HG02642 (cell line): ENCODE measurements around the gene ZNF804B.

Experiments
- ATAC-seq: cut with Tn5 transposase; IDR thresholded peaks from one replicate; pipeline ENCODE4 v1.9.1; 2021; ENCODE audit warnings: mild to moderate bottlenecking; ENCODE audit not compliant: unreplicated experiment, poor library complexity

Gene ZNF804B

GRCh38 chr7:88759230-88760135 is at the start of gene ZNF804B:
Gene ZNF804B, plus strand, starts transcription at chr7:88759700. Its CDS starts 277 bp downstream, at chr7:88759977.
- no peak for ATAC-seq

GRCh38 chr7:88735920-88736319 is 23.6 kb upstream of the ZNF804B start:
- no peak for ATAC-seq

- ATAC-seq = no peak
Measured at GRCh38 chr7:88737632-88738031, 21.9 kb upstream of the ZNF804B start.

GRCh38 chr7:88746126-88746525 is 13.4 kb upstream of the ZNF804B start:
- ATAC-seq = no peak

- no peak for ATAC-seq
Measured at GRCh38 chr7:88756802-88757201, 2.7 kb upstream of the ZNF804B start.

- ATAC-seq = no peak
Measured at GRCh38 chr7:88757371-88757770, 2.1 kb upstream of the ZNF804B start.

- no peak for ATAC-seq
Measured at GRCh38 chr7:88758381-88759229, 895 bp upstream of the ZNF804B start.

- no peak for ATAC-seq
Measured at GRCh38 chr7:88760136-88760515, 626 bp downstream of the ZNF804B start.

- no peak for ATAC-seq
Measured at GRCh38 chr7:88761779-88762178, 2.3 kb downstream of the ZNF804B start.

- ATAC-seq = no peak
Measured at GRCh38 chr7:88771417-88771816, 11.9 kb downstream of the ZNF804B start.

GRCh38 chr7:88772776-88773175 is 13.3 kb downstream of the ZNF804B start:
- ATAC-seq = no peak

GRCh38 chr7:88775838-88776237 is 16.3 kb downstream of the ZNF804B start:
- ATAC-seq = no peak

- ATAC-seq = no peak
Measured at GRCh38 chr7:88787777-88788176, 28.3 kb downstream of the ZNF804B start.

GRCh38 chr7:88789480-88790064 is 30.1 kb downstream of the ZNF804B start:
- ATAC-seq = no peak

GRCh38 chr7:88791891-88792290 is 32.4 kb downstream of the ZNF804B start:
- ATAC-seq = no peak

- ATAC-seq = no peak
Measured at GRCh38 chr7:88792361-88792760, 32.9 kb downstream of the ZNF804B start.

- no peak for ATAC-seq
Measured at GRCh38 chr7:88795553-88795952, 36.1 kb downstream of the ZNF804B start, which contains the start of gene TEX47. Gene TEX47, minus strand, starts transcription at chr7:88795737. Its CDS starts 795 bp downstream, at chr7:88794942.

GRCh38 chr7:88801046-88801445 is 41.5 kb downstream of the ZNF804B start:
- no peak for ATAC-seq

- no peak for ATAC-seq
Measured at GRCh38 chr7:88806280-88807037, 47.0 kb downstream of the ZNF804B start.

GRCh38 chr7:88818552-88818951 is 59.1 kb downstream of the ZNF804B start:
- ATAC-seq = no peak
